ENCODE results near the gene ILK. TPM values are rescaled to one million over a fixed set of nuclear protein-coding genes. Genes with fewer than 3 reads are reported as not detected.

Gene ILK
- total RNA-seq, 1 donor from 2014 or later: 209 TPM

DNA sequence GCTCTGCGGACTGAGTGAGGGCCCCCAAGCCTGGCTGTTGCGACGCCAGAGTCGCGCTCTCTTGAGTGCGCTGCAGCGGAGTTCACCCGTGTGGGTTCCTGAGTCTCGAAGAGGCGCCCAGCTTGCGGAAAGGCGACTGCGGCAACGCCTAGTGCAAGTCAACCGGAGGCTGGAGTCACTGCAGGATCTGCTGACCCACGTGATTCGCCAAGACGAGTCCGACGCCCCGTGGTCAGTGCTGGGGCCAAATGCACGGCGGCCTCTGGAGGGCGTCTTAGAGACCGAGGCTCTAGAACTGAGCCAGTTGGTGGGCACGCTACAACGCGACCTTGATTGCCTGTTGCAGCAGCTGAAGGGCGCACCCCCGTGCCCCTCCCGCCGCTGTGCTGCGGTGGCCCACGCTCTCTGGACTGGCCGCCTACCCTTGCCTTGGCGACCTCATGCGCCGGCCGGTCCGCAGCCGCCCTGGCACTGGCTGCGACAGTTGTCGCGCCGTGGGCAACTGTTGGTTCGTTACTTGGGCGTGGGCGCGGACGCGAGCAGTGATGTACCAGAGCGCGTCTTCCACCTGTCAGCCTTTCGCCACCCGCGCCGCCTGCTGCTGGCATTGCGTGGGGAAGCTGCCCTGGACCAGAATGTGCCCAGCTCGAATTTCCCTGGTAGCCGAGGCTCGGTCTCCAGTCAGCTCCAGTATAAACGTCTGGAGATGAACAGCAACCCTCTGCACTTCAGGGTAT, 32.7 kb upstream of the ILK start:
- TF ChIP-seq, protein P1, sequence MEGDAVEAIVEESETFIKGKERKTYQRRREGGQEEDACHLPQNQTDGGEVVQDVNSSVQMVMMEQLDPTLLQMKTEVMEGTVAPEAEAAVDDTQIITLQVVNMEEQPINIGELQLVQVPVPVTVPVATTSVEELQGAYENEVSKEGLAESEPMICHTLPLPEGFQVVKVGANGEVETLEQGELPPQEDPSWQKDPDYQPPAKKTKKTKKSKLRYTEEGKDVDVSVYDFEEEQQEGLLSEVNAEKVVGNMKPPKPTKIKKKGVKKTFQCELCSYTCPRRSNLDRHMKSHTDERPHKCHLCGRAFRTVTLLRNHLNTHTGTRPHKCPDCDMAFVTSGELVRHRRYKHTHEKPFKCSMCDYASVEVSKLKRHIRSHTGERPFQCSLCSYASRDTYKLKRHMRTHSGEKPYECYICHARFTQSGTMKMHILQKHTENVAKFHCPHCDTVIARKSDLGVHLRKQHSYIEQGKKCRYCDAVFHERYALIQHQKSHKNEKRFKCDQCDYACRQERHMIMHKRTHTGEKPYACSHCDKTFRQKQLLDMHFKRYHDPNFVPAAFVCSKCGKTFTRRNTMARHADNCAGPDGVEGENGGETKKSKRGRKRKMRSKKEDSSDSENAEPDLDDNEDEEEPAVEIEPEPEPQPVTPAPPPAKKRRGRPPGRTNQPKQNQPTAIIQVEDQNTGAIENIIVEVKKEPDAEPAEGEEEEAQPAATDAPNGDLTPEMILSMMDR (IDR thresholded peaks at IDR 0.05; ENCODE audit: insufficient read depth, low read depth, low read length): no peak
- no peak for TF ChIP-seq EZH2 (IDR thresholded peaks at IDR 0.05; ENCODE audit: insufficient read depth, low read length)
- no peak overlapping the region for H3K9ac ChIP-seq (ENCODE audit: low read length)
- no peak overlapping the region for H3K4me3 ChIP-seq (ENCODE audit: insufficient read depth, low read depth, low read length)
- H3K4me2 ChIP-seq (ENCODE audit: low read length): no peak overlapping the region
- H3K4me1 ChIP-seq (ENCODE audit: insufficient read depth, low read length): peaks cover 14% of the 10 kb centered on the region
- peaks cover 20% of the 10 kb centered on the region for H4K20me1 ChIP-seq (ENCODE audit: insufficient read depth, low read length)
- no peaks in the 10 kb centered on the region for H3K27me3 ChIP-seq (ENCODE audit: insufficient read depth, low read length)
- H3K36me3 Mint-ChIP-seq (ENCODE audit: low read depth, unreplicated experiment): peaks cover 13% of the 10 kb centered on the region
- H3K4me1 Mint-ChIP-seq (ENCODE audit: low read depth, unreplicated experiment): peaks cover 21% of the 10 kb centered on the region
- FAIRE-seq (no peak), DNase-seq (ENCODE audit: low read depth) (no peak)
- H2AFZ ChIP-seq (ENCODE audit: low read depth, low read length): no peak overlapping the region
- H3K36me3 ChIP-seq (ENCODE audit: insufficient read depth, low read length): no peaks in the 10 kb centered on the region
- no peak overlapping the region for H3K27ac ChIP-seq (ENCODE audit: low read depth, low read length)
- no peaks in the 10 kb centered on the region for H3K79me2 ChIP-seq (ENCODE audit: insufficient read depth, low read length)
- no peak overlapping the region for H3K4me3 Mint-ChIP-seq (ENCODE audit: unreplicated experiment)
- H3K27me3 Mint-ChIP-seq (ENCODE audit: low read depth, unreplicated experiment): peaks cover 3% of the 10 kb centered on the region
- H3K27ac Mint-ChIP-seq (ENCODE audit: unreplicated experiment): no peak overlapping the region
- peaks cover 3% of the 10 kb centered on the region for H3K9me3 Mint-ChIP-seq (ENCODE audit: unreplicated experiment)
- no peaks in the 10 kb centered on the region for H3K9me3 ChIP-seq (ENCODE audit: insufficient read depth, low read depth, low read length)

- Histone ChIP-seq H2AFZ (ENCODE audit: low read depth, low read length) (no peak overlapping the region), H3K36me3 (ENCODE audit: insufficient read depth, low read length) (no peaks in the 10 kb centered on the region), H4K20me1 (ENCODE audit: insufficient read depth, low read length) (peaks cover 20% of the 10 kb centered on the region), H3K9ac (ENCODE audit: low read length) (no peak overlapping the region), H3K9me3 (ENCODE audit: insufficient read depth, low read depth, low read length) (no peaks in the 10 kb centered on the region), H3K4me1 (ENCODE audit: insufficient read depth, low read length) (peaks cover 15% of the 10 kb centered on the region), H3K27me3 (ENCODE audit: insufficient read depth, low read length) (no peaks in the 10 kb centered on the region), H3K4me2 (ENCODE audit: low read length) (peak overlapping the region; percentile 27), H3K4me3 (ENCODE audit: insufficient read depth, low read depth, low read length) (no peak overlapping the region), H3K79me2 (ENCODE audit: insufficient read depth, low read length) (no peaks in the 10 kb centered on the region), H3K27ac (ENCODE audit: low read depth, low read length) (no peak overlapping the region)
- H3K4me1 Mint-ChIP-seq (ENCODE audit: low read depth, unreplicated experiment): peaks cover 22% of the 10 kb centered on the region
- H3K27me3 Mint-ChIP-seq (ENCODE audit: low read depth, unreplicated experiment): peaks cover under 1% of the 10 kb centered on the region
- H3K27ac Mint-ChIP-seq (ENCODE audit: unreplicated experiment): no peak overlapping the region
- peaks cover 12% of the 10 kb centered on the region for H3K36me3 Mint-ChIP-seq (ENCODE audit: low read depth, unreplicated experiment)
- peaks cover 3% of the 10 kb centered on the region for H3K9me3 Mint-ChIP-seq (ENCODE audit: unreplicated experiment)
- no peak overlapping the region for H3K4me3 Mint-ChIP-seq (ENCODE audit: unreplicated experiment)
- DNase-seq (ENCODE audit: low read depth) (no peak), FAIRE-seq (no peak)
- TF ChIP-seq, protein P1 (IDR thresholded peaks at IDR 0.05; ENCODE audit: insufficient read depth, low read depth, low read length): no peak
- no peak for TF ChIP-seq EZH2 (IDR thresholded peaks at IDR 0.05; ENCODE audit: insufficient read depth, low read length)
Measured at GRCh38 chr11:6571434-6572008, 32.1 kb upstream of the ILK start.

DNA sequence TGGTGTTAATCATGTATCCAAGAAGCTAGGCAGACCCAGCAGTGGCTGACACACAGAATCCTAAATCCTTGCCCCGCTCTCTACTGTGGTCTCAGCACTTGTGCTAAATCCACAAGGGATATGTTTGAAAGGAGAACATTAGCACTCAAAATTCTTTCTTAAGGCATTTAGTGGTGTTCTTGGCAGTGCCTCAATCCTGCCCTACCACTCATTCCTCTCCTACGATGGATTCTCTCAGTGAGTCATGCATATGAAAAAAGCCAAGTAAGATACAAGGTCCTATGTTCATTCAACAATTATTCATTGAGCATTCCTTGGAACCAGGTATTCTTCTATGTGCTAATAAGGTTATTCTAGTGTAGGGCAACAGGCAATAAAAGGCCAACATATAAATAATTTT, 31.4 kb upstream of the ILK start:
- no peak overlapping the region for H3K27ac Mint-ChIP-seq (ENCODE audit: unreplicated experiment)
- no peak for FAIRE-seq

More for the DNA sequence above, 31.4 kb upstream of the ILK start:
- DNase-seq (ENCODE audit: low read depth): peak; percentile 91
- no peaks in the 10 kb centered on the region for H3K36me3 ChIP-seq (ENCODE audit: insufficient read depth, low read length)
- H3K79me2 ChIP-seq (ENCODE audit: insufficient read depth, low read length): no peaks in the 10 kb centered on the region
- peaks cover 20% of the 10 kb centered on the region for H4K20me1 ChIP-seq (ENCODE audit: insufficient read depth, low read length)
- peaks cover 22% of the 10 kb centered on the region for H3K4me1 ChIP-seq (ENCODE audit: insufficient read depth, low read length)
- no peaks in the 10 kb centered on the region for H3K9me3 ChIP-seq (ENCODE audit: insufficient read depth, low read depth, low read length)
- peaks cover 4% of the 10 kb centered on the region for H3K9me3 Mint-ChIP-seq (ENCODE audit: unreplicated experiment)
- peak overlapping the region; percentile 27 for H3K4me2 ChIP-seq (ENCODE audit: low read length)
- H3K27ac ChIP-seq (ENCODE audit: low read depth, low read length): no peak overlapping the region
- H3K27me3 Mint-ChIP-seq (ENCODE audit: low read depth, unreplicated experiment): no peaks in the 10 kb centered on the region
- peaks cover 11% of the 10 kb centered on the region for H3K36me3 Mint-ChIP-seq (ENCODE audit: low read depth, unreplicated experiment)
- H3K4me1 Mint-ChIP-seq (ENCODE audit: low read depth, unreplicated experiment): peaks cover 29% of the 10 kb centered on the region
- TF ChIP-seq, protein P1 (IDR thresholded peaks at IDR 0.05; ENCODE audit: insufficient read depth, low read depth, low read length): no peak
- TF ChIP-seq EZH2 (IDR thresholded peaks at IDR 0.05; ENCODE audit: insufficient read depth, low read length): no peak
- H2AFZ ChIP-seq (ENCODE audit: low read depth, low read length): no peak overlapping the region
- H3K4me3 ChIP-seq (ENCODE audit: insufficient read depth, low read depth, low read length): no peak overlapping the region
- no peak overlapping the region for H3K4me3 Mint-ChIP-seq (ENCODE audit: unreplicated experiment)
- H3K9ac ChIP-seq (ENCODE audit: low read length): no peak overlapping the region
- no peaks in the 10 kb centered on the region for H3K27me3 ChIP-seq (ENCODE audit: insufficient read depth, low read length)
